ENCODE results near the gene PTPRK. TPM values are rescaled to one million over a fixed set of nuclear protein-coding genes. Genes with fewer than 3 reads are reported as not detected.

PTPRK gene
- total and polyA plus RNA-seq, 2 of the 8 experiments (the other 6 are each of a cell fraction or from before 2014, with no cell fraction given) = 11.4 to 47.3 TPM

DNA sequence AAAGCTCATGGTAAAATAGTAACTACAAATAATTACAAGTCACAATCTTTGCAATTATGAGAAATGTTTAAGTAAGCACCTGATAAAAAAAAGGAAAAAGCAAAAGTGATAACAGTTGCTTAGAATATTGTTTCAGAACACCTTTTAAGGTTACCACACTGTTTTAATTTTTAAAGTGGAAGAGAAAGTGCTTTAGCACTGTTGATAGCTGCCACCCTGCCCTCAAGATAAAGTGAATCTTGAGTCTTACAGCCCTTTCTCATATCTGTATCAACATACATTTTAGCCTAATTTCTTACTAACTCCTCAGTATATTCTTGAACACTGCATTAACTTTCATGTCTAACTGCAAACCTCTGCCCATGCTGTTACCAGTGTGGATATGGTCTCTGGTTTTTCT is 492.2 kb downstream of the PTPRK start (continued):
- TF ChIP-seq GABPA (IDR thresholded peaks at IDR 0.05; ENCODE audit: borderline replicate concordance, insufficient read depth, low read length) = no peak
